SK-N-SH treated with all-trans-retinoic acid at 6 μM for 48 hours (cell line): ENCODE measurements around the gene BCAR3.

Experiments used
- ATAC-seq: fragments of 200-7000 bp; cut with Tn5 transposase; 3 replicates; pipeline ENCODE4 v1.9.1; 2020; ENCODE audit warnings: mild to moderate bottlenecking, moderate library complexity
- ARNTL ChIP-seq: fragments of 450-650 bp; formaldehyde crosslinking; IDR thresholded peaks from 2 replicates; pipeline ENCODE4 v1.5.0; 2020; ENCODE audit warnings: low read depth, mild to moderate bottlenecking, moderate library complexity, borderline replicate concordance
- BACH2 ChIP-seq: fragments of 250-450 bp; sonication (Bioruptor Pico); IDR thresholded peaks from 2 replicates; pipeline ENCODE4 v1.9.0; 2021; ENCODE audit warnings: mild to moderate bottlenecking, borderline replicate concordance
- CREB5 ChIP-seq: fragments of 250-450 bp; sonication (Bioruptor Pico); IDR thresholded peaks from 2 replicates; pipeline ENCODE4 v1.5.1; 2020; ENCODE audit warnings: low read depth, mild to moderate bottlenecking, moderate library complexity
- CSDC2 ChIP-seq: fragments of 250-450 bp; sonication (Bioruptor Pico); IDR thresholded peaks from 2 replicates; pipeline ENCODE4 v1.5.0; 2020; ENCODE audit warnings: mild to moderate bottlenecking, moderate library complexity
- ESRRG ChIP-seq: fragments of 250-450 bp; sonication (Bioruptor Pico); IDR thresholded peaks from 2 replicates; pipeline ENCODE4 v1.6.1; 2021; ENCODE audit warnings: mild to moderate bottlenecking
- GLIS3 ChIP-seq: fragments of 250-450 bp; sonication (Bioruptor Pico); IDR thresholded peaks from 2 replicates; pipeline ENCODE4 v1.5.0; 2020; ENCODE audit warnings: mild to moderate bottlenecking, moderate library complexity
- ISL1 ChIP-seq: fragments of 250-450 bp; sonication (Bioruptor Pico); IDR thresholded peaks from 2 replicates; pipeline ENCODE4 v2.1.2; 2022; ENCODE audit warnings: mild to moderate bottlenecking, moderate library complexity
- OSR1 ChIP-seq: fragments of 250-450 bp; sonication (Bioruptor Pico); IDR thresholded peaks from 2 replicates; pipeline ENCODE4 v1.8.0; 2022; ENCODE audit warnings: moderate library complexity, mild to moderate bottlenecking, inconsistent platforms
- POU6F1 ChIP-seq: fragments of 250-450 bp; sonication (Bioruptor Pico); IDR thresholded peaks from 2 replicates; pipeline ENCODE4 v1.8.0; 2021; ENCODE audit warnings: low read depth, mild to moderate bottlenecking, moderate library complexity, borderline replicate concordance
- PPARA ChIP-seq: fragments of 250-450 bp; sonication (Bioruptor Pico); IDR thresholded peaks from 2 replicates; pipeline ENCODE4 v1.5.0; 2020; ENCODE audit warnings: mild to moderate bottlenecking, borderline replicate concordance
- RARB ChIP-seq: fragments of 250-450 bp; sonication (Bioruptor Pico); IDR thresholded peaks from 2 replicates; pipeline ENCODE4 v1.8.0; 2021; ENCODE audit warnings: mild to moderate bottlenecking, moderate library complexity
- TCF4 ChIP-seq: fragments of 250-450 bp; sonication (Bioruptor Pico); IDR thresholded peaks from 2 replicates; pipeline ENCODE4 v1.8.0; 2021; ENCODE audit warnings: mild to moderate bottlenecking, moderate library complexity, borderline replicate concordance
- TOX ChIP-seq: fragments of 250-450 bp; sonication (Bioruptor Pico); IDR thresholded peaks from 2 replicates; pipeline ENCODE4 v1.8.0; 2021; ENCODE audit warnings: mild to moderate bottlenecking, moderate library complexity, borderline replicate concordance
- ZC3H10 ChIP-seq: fragments of 250-450 bp; sonication (Bioruptor Pico); IDR thresholded peaks from 2 replicates; pipeline ENCODE4 v1.5.1; 2021; ENCODE audit warnings: mild to moderate bottlenecking, moderate library complexity
- ZFP3 ChIP-seq: fragments of 250-450 bp; sonication (Bioruptor Pico); IDR thresholded peaks from 2 replicates; pipeline ENCODE4 v1.5.0; 2020; ENCODE audit warnings: mild to moderate bottlenecking, moderate library complexity
- ZFP30 ChIP-seq: fragments of 450-650 bp; formaldehyde crosslinking; IDR thresholded peaks from 2 replicates; pipeline ENCODE4 v1.5.0; 2022; ENCODE audit warnings: mild to moderate bottlenecking, moderate library complexity
- ZNF70 ChIP-seq: fragments of 450-650 bp; formaldehyde crosslinking; IDR thresholded peaks from 2 replicates; pipeline ENCODE4 v1.5.0; 2020; ENCODE audit warnings: mild to moderate bottlenecking, moderate library complexity
- ZNF8 ChIP-seq: fragments of 450-650 bp; formaldehyde crosslinking; IDR thresholded peaks from 2 replicates; pipeline ENCODE4 v1.5.0; 2020; ENCODE audit warnings: mild to moderate bottlenecking, moderate library complexity
- TF ChIP-seq, protein P1 (sequence below): fragments of 250-450 bp; sonication (Bioruptor Pico); IDR thresholded peaks from 2 replicates; pipeline ENCODE4 v1.5.1; 2021; ENCODE audit warnings: mild to moderate bottlenecking, moderate library complexity
- TF ChIP-seq, protein P2 (sequence below): fragments of 250-450 bp; sonication (Bioruptor Pico); IDR thresholded peaks from 2 replicates; pipeline ENCODE4 v1.8.0; 2020; ENCODE audit warnings: mild to moderate bottlenecking, moderate library complexity, borderline replicate concordance
- TF ChIP-seq, protein P3 (sequence below): fragments of 250-450 bp; sonication (Bioruptor Pico); IDR thresholded peaks from 2 replicates; pipeline ENCODE4 v1.5.0; 2020; ENCODE audit warnings: mild to moderate bottlenecking, moderate library complexity

The BCAR3 gene

DNA sequence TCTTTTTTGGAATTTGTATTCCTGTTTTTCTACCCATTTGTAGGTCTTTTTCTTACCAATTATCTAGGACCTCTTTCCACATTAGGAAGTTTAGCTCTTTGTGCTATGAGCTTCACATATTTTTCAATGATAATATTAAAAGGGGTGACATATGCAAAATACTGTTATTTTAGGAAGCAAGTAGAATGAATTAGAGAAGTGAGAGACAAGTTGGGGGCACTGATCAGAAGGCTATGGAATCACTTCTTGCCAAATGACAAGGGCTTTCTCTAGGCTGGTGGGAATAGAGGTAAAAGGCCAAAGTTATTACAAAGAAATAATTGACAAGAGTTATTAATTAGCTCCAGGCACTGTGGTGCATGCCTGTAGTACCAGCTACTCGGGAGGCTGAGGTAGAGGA lies 4.3 kb upstream of the BCAR3 start:
- no peak for TF ChIP-seq TCF4
- no peak for TF ChIP-seq POU6F1 (CRISPR knock-in tag)
- no peak for ATAC-seq

DNA sequence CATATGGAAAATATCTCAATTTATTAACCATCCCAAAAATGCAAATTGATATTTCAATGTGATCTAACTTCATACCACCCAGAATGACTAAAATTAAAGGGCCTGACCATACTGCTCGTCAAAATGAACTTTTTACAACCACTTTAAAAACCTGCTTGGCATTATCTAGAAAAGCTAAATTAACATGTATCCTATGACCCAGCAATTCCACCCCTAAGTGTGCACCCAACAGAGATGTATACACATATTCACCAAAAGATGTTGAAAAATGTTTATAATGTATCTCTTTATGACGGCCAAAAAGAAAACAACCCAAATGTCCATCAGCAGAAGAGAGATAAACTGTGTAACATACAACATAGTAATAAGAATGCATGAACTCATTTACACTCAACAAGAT lies 1.6 kb upstream of the BCAR3 start:
- no peak for TF ChIP-seq TOX (CRISPR knock-in tag)
- TF ChIP-seq BACH2, result no peak
- TF ChIP-seq ZC3H10 (CRISPR knock-in tag), result no peak
- TF ChIP-seq CSDC2 (CRISPR knock-in tag), result no peak
- no peak for TF ChIP-seq ZFP30 (CRISPR knock-in tag)
- TF ChIP-seq, protein P1, sequence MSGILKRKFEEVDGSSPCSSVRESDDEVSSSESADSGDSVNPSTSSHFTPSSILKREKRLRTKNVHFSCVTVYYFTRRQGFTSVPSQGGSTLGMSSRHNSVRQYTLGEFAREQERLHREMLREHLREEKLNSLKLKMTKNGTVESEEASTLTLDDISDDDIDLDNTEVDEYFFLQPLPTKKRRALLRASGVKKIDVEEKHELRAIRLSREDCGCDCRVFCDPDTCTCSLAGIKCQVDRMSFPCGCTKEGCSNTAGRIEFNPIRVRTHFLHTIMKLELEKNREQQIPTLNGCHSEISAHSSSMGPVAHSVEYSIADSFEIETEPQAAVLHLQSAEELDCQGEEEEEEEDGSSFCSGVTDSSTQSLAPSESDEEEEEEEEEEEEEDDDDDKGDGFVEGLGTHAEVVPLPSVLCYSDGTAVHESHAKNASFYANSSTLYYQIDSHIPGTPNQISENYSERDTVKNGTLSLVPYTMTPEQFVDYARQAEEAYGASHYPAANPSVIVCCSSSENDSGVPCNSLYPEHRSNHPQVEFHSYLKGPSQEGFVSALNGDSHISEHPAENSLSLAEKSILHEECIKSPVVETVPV (CRISPR knock-in tag), result no peak
- no peak for TF ChIP-seq TCF4
- TF ChIP-seq POU6F1 (CRISPR knock-in tag), result no peak
- TF ChIP-seq ZNF70 (CRISPR knock-in tag), result no peak
- TF ChIP-seq, protein P2, sequence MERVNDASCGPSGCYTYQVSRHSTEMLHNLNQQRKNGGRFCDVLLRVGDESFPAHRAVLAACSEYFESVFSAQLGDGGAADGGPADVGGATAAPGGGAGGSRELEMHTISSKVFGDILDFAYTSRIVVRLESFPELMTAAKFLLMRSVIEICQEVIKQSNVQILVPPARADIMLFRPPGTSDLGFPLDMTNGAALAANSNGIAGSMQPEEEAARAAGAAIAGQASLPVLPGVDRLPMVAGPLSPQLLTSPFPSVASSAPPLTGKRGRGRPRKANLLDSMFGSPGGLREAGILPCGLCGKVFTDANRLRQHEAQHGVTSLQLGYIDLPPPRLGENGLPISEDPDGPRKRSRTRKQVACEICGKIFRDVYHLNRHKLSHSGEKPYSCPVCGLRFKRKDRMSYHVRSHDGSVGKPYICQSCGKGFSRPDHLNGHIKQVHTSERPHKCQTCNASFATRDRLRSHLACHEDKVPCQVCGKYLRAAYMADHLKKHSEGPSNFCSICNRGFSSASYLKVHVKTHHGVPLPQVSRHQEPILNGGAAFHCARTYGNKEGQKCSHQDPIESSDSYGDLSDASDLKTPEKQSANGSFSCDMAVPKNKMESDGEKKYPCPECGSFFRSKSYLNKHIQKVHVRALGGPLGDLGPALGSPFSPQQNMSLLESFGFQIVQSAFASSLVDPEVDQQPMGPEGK (CRISPR knock-in tag), result no peak
- TF ChIP-seq PPARA (CRISPR knock-in tag), result no peak
- TF ChIP-seq OSR1 (CRISPR knock-in tag), result no peak
- no peak for TF ChIP-seq ZFP3 (CRISPR knock-in tag)
- no peak for TF ChIP-seq ISL1 (CRISPR knock-in tag)
- no peak for TF ChIP-seq CREB5 (CRISPR knock-in tag)
- no peak for TF ChIP-seq ZNF8 (CRISPR knock-in tag)
- TF ChIP-seq ARNTL (CRISPR knock-in tag), result no peak
- TF ChIP-seq GLIS3, result no peak
- ATAC-seq, result no peak

GRCh38 chr1:93681989-93682412 lies 364 bp upstream of the BCAR3 start:
- TF ChIP-seq GLIS3, result no peak
- TF ChIP-seq ESRRG, result no peak
- no peak for TF ChIP-seq ZNF70 (CRISPR knock-in tag)
- TF ChIP-seq ZFP3 (CRISPR knock-in tag), result no peak
- no peak for TF ChIP-seq CSDC2 (CRISPR knock-in tag)
- TF ChIP-seq TCF4, result no peak
- no peak for TF ChIP-seq CREB5 (CRISPR knock-in tag)
- no peak for TF ChIP-seq BACH2
- no peak for TF ChIP-seq RARB (CRISPR knock-in tag)
- TF ChIP-seq, protein P3, sequence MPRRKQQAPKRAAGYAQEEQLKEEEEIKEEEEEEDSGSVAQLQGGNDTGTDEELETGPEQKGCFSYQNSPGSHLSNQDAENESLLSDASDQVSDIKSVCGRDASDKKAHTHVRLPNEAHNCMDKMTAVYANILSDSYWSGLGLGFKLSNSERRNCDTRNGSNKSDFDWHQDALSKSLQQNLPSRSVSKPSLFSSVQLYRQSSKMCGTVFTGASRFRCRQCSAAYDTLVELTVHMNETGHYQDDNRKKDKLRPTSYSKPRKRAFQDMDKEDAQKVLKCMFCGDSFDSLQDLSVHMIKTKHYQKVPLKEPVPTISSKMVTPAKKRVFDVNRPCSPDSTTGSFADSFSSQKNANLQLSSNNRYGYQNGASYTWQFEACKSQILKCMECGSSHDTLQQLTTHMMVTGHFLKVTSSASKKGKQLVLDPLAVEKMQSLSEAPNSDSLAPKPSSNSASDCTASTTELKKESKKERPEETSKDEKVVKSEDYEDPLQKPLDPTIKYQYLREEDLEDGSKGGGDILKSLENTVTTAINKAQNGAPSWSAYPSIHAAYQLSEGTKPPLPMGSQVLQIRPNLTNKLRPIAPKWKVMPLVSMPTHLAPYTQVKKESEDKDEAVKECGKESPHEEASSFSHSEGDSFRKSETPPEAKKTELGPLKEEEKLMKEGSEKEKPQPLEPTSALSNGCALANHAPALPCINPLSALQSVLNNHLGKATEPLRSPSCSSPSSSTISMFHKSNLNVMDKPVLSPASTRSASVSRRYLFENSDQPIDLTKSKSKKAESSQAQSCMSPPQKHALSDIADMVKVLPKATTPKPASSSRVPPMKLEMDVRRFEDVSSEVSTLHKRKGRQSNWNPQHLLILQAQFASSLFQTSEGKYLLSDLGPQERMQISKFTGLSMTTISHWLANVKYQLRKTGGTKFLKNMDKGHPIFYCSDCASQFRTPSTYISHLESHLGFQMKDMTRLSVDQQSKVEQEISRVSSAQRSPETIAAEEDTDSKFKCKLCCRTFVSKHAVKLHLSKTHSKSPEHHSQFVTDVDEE (CRISPR knock-in tag), result no peak
- no peak for ATAC-seq
